GM18870 (cell line): ENCODE data around the gene TOR1AIP1.
"Not testable (repeated sequence)": the region's sequence is repeated elsewhere in the genome, so short reads cannot be mapped to it uniquely, and the experiment has no call there.

ENCODE experiments used
- ATAC-seq: cut with Tn5 transposase; IDR thresholded peaks from one replicate; pipeline ENCODE4 v1.9.1; 2021; ENCODE audit warnings: moderate library complexity; ENCODE audit not compliant: unreplicated experiment

Gene TOR1AIP1

DNA sequence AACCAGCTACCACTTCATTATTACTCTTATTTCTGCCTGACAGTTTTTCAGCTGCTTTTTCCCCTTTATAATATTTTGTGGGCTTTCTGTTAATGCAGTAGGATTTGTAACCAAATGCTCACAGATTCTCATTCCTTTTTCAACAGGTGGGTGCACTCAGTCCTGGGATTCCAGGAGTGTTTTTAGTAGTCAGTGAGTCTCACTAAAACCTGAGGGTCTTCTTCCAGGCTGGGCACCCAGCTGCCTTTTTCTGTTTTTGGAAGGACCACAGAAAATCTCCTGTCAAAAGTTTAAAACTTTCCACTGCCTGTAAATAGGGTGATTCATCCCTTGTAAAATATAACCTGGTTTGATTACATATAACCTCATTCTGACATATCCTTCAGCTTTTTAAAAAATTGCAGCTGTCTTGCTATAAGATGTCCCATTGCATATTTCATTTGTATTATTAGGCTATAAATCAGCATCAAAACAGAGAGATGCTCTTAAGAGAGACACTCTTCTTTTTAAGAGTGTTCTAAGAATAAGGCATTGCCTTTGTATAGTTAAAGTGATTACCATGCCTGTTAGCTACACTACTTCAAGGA lies 55.7 kb downstream of the TOR1AIP1 start:
- ATAC-seq = no peak

DNA sequence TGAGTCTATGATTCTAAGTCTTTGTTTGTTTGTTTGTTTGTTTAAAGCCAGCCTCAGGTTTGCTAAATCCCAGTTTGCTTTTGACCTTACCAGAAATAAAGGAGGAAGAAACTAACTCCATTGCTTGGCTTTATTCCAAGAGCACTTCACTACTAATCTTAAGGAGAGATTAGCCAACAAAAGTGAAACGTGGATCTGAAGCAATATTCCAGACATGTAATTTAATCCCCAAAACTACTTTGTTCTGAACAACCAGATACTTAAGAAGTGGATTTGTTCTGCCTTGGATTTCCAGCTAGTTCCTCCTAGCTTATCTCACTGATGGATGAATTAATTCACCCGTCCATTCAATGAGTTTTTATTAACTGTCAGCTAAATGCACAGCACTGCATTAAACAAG lies 56.7 kb downstream of the TOR1AIP1 start:
- no peak for ATAC-seq

DNA sequence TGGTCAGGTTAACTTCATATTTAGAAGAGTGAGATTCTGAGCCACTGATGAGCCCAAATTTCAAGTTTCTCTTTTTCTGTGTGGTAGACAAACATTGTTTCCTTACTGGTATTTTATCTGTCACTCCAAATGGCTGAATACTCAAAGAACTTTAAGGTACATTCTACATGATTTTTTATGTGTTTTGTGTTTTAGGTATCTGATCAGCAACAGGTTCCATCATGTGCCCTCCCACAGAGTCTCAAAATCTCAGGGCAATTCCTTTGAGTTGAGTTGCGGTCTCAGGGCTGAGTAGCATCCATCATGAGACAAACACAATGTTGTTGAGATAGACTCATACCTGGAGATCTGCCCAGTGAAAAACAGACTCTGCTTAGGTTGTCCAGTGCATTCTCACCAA lies 57.9 kb downstream of the TOR1AIP1 start:
- no peak for ATAC-seq

DNA sequence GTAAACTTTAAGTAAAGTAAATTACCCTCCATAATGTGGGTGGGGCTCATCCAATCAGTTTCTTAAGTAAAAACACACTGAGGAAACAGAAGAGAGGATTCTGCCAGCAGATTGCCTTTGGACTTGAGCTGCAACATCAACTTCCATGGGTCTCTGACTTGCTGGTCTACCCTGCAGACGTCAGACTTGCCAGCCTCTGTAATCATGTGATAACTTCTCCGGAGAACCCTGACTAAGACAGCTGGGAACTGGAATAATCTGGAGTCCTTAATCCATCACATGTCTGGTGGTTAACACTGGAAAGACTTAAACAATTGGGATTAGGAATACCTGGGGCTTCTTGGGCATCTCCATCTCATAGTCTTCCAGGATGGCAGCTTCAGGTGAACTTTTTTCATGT lies 59.4 kb downstream of the TOR1AIP1 start:
- ATAC-seq = no peak

- ATAC-seq = no peak
Observed at GRCh38 chr1:179950651-179951050, 68.6 kb downstream of the TOR1AIP1 start.

DNA sequence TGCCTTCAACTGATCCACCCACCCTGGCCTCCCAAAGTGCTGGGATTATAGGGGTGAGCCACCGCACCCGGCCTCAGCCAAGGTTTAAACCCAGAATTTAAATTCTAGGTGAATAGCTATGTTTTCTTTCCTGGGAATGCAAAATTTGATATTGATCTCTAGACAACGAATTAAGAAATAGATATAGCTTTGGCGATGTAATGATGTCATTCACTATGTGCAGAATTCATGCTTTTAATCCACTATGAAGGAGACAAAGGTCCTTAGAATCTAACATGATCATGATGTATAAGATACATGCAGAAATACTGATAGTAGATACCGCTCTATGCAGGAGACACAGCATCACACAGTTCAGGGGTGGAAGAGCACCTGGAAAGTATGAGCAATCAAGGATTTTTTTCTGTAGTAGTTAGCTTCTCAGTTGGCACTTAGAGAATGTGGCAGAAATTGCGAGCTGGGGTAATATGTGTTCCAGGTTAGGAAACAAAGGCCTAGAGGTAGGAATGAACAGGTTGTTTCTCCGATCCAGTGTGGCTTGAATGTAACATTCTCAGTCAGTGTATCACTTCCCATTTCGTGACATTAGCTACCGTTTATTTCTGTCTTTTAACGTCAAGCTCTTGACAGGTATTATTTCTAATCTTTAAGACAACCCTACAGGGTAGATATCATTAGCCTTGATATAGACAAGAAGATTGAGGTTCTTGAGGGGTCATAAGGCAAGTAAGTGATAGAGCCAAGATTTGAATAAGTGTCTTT lies 69.5 kb downstream of the TOR1AIP1 start:
- ATAC-seq = no peak

GRCh38 chr1:179952186-179952585 lies 70.1 kb downstream of the TOR1AIP1 start:
- no peak for ATAC-seq

DNA sequence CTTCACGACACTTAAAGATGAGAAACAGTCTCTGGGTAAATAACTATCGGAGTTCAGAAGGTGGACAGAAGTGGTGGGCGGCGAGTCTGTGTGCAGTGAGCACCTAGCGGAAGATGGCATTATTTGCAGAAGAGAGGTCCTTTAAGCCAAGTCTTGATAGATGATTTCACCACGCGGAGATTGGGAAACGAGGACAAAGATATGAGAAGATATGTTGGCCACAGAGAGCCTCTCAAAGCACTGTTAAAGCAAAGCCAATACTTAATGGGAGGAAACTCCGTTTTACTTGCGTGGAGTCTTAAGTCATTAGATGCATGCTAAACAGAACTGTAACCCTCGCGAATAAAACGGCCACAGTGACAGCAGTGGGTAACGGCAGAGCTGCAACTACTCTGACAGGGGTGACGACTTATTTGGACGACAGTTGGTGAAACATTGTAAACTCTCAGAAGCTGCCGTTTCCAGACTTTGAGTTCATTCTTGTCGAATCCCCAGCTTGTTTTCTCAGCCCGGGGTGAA lies 71.9 kb downstream of the TOR1AIP1 start:
- ATAC-seq = peak; percentile 13

GRCh38 chr1:179954493-179955286 lies 72.6 kb downstream of the TOR1AIP1 start, which contains the start of gene CEP350:
Gene CEP350 (plus strand): TSS chr1:179954810. CDS start chr1:179986182, 31,372 bp downstream.
- peak; percentile 92 for ATAC-seq

DNA sequence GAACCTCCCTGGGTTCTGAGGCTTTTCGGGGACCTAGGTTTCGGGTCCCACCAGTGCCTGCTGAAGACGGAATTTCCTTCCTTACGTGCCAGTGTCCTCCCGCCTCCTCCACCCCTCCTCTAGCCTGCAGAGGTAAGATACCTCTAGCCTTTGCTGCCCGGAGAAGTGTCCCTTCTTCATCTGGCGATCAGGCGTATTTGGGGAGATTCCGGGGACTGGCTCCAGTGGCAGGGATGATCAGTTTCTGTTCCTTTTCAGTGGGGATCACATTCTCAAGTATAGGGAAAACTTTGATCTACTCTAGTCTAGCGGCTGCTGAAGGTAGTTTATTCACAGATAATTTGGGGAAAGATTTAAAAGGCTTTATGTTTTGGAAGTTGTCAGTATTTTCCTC lies 73.2 kb downstream of the TOR1AIP1 start:
- ATAC-seq = no peak

DNA sequence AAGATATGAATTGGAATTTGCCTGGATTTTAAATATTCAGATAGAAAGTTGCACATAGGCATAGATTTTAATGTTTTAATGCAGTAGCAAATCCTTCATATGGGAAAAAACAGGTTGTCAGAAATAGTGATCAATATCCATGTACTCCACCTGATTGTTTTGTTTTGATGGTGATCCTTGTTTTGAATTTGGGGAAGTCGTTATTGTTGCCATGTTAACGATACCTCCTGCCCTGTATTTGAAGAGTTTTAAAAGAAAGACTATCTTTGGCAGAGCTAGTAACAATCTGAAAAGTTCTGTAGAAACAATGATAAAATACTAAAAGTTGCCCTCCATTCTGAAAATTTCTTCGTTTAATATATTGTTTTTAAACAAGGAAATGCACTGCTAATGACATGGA lies 73.6 kb downstream of the TOR1AIP1 start:
- no peak for ATAC-seq

DNA sequence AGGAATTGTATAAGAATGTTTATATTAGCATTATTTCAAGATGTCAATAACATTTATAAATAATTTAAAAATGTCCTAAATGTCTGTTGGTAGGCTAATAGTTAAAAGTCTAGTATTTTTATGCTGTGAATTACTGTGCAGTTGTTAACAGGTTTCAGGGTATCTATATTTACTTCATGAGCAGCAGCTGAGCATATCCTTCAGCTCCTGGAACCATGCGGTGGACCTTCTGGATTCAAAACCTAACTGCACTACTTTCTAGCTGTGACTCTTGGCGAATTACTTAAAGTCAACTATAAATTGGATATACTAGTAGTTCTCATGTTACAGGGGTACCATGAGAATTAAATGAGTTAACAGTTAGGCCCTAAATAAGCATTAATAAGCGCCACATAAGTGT lies 76.3 kb downstream of the TOR1AIP1 start:
- ATAC-seq = no peak

GRCh38 chr1:179962168-179962567 lies 80.1 kb downstream of the TOR1AIP1 start:
- ATAC-seq = not testable (repeated sequence)

DNA sequence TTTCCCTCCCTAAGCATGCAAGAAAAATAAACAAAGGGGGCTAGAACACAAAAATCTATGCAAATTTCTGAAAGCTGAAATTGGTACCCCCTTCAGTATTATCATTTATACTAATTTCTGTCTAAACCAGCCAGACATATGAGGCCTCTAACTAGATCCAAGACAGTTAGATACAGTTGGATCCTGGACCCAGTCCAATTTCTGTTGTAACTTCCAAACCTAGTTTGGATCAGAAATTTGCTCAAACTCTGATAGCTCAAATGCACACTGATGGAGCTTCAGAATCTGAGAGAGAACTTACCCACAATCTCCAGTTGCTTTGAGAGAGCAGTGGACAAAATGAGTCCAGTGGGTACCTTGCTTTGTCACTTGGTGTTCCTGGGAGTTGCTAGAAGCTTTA lies 84.5 kb downstream of the TOR1AIP1 start:
- ATAC-seq = no peak

- ATAC-seq = no peak
Observed at GRCh38 chr1:179968284-179968993, 86.4 kb downstream of the TOR1AIP1 start.

DNA sequence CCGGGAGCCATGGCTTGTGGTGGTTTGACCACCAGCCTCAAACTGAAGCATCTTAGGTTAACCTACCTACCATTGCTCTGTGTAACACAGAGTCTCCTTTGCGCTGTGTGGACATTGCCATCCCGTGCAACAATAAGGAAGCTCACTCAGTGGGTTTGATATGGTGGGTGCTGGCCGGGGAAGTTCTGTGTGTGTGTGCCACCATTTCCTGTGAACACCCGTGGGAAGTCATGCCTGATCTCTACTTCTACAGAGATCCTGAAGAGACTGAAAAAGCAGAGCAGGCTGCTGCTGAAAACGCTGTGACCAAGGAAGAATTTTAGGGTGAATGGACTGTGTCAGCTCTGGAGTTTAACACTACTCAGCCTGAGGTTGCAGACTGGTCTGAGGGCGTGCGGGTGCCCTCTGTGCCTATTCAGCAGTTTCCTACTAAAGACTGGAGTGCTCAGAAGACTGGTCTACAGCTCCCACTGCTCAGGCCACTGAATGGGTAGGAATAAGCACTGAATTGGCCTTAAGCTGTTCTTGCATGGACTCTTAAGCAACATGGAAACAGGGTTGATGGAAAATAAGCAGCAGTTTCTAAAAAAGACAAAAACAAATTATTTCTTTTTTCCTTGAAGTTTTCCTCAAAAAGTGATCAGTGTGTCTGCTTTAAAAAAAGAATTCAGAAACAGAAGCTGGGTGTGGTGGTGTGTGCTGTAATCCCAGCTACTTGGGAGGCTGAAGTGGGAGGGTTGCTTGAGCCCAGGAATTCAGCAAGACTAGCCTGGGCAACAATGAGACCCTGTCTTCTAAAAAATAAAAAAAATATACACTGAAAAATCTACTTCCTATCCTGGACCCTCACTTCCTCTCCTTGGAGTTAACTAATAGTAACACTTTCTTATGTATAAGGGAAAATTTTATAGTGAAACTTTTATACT lies 87.2 kb downstream of the TOR1AIP1 start:
- no peak for ATAC-seq
